GM18861 (cell line): ENCODE results near the gene MAST4.
A peak's percentile ranks its signal among the peaks of the same experiment; 100 is the strongest.

Experiments used
- ATAC-seq: cut with Tn5 transposase; IDR thresholded peaks from one replicate; pipeline ENCODE4 v1.9.1; 2021; ENCODE audit not compliant: unreplicated experiment

The MAST4 gene

DNA sequence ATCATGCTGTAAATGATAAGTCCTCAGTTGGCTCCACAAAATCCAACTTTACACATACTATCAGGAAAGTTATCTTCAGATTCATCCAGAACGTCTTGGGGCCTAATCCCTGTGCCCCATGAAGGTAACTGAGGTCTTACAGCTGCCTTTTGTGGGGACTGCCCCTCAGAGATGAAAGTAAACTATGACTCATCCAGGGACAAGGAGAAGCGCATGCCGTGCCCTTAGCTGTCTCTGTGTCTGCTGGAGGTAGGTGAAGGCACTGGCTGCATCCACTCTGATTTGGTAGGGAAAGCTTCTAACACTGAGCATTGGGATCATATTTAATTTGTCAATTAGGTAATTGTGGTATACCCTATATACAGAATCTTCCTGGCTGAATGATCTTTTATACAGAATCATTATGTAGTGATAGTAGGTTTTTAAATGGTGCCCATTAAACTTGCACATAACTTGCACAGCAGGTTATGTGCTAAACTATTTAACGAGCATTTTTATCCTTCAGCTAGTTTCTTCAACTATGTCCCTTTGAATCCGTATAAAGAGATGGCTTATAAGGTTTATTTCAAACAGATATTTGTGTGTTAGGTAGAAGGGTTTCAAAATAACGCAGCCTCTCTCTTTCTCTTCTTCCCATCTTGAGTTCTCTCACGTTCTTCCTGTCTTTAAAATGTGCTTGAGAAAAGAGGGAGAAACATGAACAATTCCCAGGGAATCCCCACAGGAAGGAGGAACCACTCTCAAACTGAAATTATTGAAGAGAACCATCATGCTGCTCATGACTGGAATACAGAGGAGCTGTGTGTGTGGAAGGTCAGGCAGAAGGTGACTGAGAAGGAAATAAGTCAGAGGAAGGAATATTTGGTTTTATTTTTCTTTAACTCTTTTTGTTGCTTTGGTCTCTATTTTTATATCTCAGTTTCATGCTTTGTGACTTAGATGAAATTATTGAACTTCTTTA, 349.5 kb downstream of the MAST4 start:
- peak; percentile 82 for ATAC-seq

DNA sequence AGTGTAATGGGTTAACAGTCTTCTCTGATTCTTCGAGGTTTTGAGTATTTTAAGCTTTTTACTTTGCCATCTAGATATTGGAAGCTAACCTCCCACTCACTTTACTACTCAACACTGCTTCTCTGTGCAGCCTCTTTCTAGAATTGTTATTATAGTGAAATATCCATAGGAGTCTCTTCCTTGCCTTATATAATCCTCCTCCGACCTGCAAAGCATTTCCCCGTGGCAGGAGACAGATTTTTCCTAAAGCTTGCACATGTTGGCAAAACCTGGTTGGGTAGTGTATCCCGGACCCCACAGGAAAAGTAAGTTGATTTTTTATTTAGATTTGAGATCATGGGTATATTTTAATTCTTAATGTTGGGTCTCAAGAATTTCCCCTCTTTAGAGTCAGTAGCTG, 351.3 kb downstream of the MAST4 start:
- ATAC-seq, result no peak

DNA sequence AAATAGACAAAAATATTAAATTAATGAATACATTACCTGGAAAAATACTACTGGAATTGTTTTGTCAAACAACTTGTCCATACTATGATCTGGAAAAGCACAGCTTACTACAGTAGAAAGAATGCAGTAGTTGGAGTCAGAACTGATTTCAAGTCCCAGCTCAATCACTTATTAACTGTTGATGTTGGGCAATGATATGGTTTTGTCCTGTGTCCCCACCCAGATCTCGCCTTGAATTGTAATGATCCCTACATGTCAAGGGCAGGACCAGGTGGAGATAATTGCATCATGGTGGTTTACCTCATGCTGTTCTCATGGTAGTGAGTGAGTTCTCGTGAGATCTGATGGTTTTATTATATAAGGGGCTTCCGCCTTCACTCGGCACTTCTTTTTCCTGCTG, 352.9 kb downstream of the MAST4 start:
- no peak for ATAC-seq

DNA sequence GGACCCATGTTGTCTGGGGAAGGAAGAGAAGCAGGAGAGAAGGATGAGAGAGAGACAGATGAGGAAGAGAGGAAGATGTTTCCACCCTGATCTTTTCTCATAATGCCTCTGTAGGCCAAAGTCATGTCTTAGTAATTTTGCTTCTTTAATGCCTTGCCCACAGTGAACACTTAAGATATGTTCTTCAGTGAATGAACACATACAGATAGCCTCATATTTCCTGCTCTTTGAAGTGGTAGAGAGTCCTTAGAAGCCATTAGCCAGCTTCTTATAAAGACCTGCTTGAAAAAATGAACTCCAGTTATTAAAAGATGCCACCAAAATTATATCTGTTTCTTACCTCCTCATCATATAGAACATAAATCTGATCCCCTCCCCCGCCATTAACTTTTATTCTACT, 356.0 kb downstream of the MAST4 start:
- ATAC-seq, result no peak

DNA sequence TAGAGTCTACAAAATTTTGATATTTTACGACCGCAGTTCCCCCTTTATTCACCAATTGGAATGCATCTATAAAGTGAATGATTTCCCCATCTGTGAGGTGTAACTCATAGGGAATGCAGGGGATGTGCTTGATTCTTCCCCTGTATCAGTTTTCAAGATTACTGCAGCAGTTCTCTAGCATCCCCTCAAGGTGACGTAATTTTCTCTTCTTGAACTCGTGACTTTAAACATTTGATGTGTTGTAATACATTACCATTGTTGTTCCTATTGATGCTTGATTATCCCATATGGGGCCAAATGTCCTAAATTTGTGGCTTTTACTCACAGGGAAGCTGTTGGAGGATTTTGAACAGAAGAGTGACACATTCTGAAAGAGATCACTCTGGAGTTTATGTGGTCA, 360.2 kb downstream of the MAST4 start:
- no peak for ATAC-seq

DNA sequence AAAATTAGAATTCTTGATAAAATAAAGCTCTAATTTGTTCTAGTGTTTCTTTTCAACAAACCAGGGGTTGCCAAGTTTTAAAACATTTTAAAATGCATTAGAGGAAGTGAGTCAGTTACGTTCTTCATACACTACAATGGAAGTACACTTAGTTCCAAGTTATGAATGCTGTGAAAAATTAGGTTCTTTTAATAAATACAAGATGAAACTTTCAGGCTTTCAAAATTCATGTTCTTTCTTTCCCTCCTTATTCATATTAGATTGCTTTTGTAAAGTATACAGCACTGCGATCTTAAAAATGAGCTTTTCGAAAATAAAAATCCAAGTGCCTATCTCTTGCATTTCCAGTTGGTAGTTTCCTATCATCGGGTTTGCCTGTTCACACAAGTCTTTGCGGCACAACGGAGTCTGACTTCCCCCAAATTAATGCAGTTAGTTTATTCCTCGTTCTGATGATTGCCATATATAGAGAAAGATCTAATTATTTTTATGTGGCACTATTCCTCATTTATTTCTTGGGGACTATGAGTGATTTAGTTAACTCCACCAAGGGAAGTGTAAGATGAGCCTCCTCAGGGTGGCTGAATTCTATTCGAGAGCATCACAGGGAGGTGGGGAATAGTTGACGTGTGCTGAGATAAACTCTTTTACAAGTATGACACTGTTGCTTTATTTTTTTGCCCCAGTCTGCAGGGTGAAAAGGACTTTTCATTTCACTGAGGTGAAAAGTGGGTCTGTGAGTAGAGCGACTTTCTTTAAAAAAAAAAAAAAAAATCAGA, 362.2 kb downstream of the MAST4 start:
- no peak for ATAC-seq

DNA sequence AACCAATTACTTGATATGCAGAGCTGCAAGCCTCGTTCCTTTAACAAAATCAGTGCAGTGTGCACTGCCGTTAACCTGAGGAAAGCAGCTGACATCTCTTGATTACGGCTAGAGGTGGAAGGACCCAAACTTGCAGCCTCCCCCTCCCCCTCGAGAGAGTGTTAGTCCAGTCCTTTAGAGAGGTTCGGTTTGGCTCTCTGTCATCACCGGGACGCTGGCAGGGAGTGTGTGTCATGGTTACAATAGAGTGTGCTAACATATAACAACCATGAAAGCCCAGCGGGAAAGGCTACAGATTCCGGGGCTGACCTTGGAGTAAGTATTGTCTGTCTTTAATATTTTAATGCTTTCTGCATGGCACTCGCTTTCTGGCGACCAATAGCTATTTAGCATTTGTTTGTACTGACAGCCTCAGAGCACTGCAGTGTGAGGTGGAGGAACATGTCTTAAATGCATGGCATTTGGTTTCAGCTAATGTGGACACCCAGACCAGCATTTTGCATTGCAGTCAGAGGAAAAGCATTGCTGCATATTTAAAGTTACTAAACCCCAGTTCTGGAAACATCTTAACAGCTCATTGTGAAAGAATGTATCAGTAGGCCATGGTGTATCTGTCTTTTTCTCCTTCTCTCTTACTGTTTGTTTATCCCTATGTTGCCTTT, 362.9 kb downstream of the MAST4 start:
- ATAC-seq, result no peak

DNA sequence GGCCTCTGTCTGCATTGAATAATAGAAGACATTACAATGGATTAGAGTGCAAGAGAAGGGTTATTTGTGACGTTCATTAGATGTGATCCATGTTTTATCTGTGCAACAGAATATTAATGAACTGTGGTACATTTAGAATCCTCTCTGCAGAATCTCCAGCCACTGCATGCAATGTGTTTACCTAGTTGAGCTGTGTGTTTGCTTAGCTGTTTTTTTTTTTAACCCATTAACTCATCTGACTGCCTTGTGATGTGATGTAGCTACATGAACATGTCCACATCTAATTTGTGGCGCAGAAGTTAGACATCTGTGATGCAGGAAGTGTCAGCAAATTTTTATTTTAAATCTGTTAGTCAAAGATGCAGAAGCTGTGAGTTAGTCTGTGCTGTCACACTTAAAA, 363.5 kb downstream of the MAST4 start:
- ATAC-seq, result no peak

DNA sequence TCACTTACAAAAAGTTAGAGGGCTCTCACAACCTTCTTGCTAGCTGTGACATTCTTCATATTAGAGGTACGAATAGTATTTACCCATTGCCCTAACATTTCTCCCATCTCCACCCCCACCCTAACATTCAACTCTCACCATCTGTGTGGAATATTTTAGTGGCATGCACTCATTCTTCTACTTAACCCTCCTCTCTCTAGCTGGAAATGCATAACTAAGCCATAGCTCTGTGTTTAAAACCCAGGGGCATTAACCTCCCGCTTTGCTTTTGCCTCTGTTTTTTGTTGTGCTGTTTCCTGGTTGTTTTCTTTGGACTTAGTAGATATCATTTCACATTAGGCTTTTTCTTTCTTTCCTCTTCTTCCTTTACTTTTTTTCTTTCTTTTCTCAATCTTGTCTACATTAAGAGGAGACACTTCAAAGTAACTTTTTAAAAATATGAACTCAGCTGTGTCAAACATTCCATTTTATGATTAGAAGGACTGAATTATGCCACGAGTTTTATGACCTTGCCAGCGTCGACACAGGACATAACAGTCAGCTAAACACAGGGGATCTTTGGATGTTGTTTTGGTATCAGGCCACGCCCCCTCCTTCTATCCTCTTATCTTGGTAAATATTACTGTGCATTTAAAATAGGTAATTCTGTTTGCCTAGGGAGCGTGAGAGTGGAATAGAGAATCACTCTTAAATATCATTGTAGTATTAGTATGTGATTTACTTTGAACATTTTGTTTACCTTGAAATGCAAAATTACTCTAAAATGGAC, 364.4 kb downstream of the MAST4 start:
- ATAC-seq, result no peak

DNA sequence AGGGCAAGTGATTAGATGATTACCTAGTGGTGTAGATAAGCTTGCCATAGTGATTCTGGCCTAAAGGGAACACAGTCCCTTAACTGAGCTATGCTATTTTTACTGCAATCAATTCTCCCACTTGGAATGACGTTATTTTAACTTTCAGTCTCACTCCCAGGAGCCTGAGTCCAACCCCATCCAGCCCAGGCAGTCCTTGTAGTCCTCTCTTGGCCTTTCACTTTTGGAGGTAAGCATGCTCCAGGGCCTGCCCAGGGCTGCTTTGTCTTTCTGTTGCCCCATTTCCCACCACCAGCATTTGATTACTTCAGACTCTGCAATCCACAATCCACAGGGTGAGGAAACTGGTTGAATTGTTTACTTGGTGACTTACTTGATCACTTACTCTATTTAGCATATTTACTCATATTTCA, 367.4 kb downstream of the MAST4 start:
- no peak for ATAC-seq

DNA sequence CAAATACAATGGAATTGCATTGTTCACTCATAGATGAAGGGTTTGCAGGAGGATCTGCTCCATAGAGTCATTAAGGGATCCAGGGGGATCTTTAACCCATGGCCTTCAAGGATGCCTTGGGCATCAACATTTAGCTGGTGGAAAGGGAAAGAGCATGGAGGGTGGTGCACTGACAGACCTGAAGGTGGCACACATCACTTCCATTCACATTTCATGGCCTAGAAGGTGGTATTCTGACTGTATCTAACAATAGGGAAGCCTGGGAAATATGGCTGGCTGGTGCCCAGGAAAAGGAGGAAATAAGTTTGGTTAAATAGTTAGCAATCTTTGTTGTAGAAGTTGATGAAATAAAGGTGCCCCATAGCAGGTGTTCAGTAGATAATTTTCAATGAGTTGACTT, 370.2 kb downstream of the MAST4 start:
- ATAC-seq, result no peak

DNA sequence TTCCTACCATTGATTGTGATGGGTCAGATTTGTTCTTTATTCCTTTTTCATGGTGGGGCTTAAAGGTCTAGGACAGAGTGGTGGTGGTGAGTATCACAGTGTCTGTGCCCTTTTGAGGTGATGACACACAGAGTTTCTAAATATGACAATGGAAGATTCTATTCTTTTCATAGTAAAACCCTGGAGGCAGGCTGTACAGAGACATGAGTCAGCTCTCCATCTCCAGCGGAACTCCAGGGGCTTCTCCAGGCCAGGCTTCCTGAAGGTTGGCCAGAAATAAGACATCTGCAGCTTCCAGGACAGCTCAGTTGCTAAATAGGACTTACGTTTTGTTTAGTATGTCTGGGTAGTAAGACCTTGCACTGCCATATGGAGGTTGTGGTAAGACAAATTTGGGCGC, 370.9 kb downstream of the MAST4 start:
- ATAC-seq, result no peak

DNA sequence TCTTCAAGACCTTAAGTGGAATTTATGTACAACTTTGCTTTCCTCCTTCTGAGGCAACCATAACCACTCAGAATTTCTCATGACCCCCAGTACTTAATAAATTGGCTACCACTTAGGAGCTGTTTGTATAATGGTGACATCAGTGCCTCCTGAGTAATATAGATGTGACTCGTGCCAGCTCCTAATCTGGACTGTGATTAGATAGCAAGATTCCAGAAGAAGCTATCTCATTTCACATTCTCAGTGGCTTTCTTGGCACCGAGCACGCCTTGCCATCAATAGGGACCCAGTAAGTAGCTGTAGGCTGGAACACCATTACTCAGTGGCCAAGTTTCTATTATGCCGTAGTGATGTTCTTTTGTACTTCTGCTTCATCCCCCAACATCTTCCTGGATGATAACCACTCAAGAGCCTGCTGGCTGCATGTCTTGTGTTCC, 371.7 kb downstream of the MAST4 start:
- no peak for ATAC-seq

DNA sequence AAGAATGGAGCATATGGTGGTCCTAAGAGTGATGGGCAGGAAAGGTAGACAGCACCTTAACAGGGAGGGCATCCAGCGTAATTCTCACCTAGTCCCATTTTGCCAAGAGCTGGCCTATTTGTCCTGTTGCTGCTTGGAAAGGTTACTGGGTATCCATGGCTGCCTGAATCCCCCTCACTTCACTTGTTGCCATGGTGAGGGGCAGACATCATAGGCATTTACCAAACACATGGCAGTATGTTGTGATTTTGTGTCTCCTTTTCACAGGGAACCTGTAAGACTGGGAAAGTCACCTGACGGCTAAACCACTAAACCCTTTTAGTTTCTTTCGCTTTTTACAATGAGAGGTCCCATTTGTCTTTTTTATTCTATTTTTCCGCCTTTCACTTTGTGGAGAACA, 373.3 kb downstream of the MAST4 start:
- ATAC-seq, result no peak

DNA sequence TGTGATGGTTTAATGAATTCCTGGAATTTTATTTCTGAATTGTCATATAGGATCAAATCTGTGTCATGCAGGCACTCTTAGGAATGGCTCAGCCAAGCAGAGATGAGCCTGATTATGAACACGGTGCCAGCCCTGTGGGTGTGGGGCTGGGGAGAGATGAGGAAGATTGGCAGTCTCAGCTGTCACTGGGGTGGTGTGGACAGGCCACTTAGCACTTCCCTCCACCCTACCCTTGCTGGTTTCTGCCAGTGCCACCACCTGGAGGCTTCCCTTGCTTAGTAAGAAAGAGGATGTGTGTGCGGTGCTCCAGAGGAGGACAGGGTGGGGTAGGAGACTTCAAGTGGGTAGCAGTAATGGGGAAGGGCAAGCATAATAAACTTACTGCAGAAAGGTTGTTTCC, 373.8 kb downstream of the MAST4 start:
- ATAC-seq, result no peak

DNA sequence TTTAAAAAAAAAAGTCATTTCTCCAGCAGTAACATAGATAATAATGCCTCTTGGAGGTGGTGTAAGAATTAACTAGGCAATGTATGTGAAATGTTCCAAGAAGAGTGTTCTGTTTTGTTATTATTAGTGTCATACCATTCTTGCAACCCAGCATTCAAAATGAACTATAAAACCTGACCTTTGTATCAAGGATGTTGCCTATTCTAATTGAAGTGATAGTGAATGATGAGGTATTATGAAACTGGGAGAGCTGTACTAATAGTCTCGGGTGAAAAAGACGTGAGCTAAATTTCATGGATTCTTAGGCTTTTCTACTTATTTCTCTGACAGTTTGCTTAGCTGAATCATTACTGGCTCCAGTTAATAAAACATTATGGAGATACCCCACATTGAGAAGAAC, 375.8 kb downstream of the MAST4 start:
- ATAC-seq, result no peak

DNA sequence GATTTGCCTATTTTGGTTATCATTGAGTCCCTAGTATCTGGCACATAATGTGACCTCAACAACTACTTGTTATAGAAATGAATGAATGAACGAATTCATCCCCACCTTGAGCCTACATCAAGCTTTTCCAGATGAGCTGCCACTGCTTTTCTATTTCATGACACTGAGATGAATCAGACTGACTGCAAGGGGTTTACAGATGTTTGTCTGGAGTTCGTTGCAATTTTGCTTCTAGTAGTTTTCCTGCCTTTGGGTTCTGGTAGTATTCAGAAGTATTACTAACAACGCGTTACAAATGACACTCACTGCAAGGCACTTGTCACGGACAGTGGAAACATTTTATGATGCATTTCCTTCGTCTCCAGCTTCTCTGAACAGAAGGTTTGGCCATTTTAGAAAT, 378.1 kb downstream of the MAST4 start:
- no peak for ATAC-seq

DNA sequence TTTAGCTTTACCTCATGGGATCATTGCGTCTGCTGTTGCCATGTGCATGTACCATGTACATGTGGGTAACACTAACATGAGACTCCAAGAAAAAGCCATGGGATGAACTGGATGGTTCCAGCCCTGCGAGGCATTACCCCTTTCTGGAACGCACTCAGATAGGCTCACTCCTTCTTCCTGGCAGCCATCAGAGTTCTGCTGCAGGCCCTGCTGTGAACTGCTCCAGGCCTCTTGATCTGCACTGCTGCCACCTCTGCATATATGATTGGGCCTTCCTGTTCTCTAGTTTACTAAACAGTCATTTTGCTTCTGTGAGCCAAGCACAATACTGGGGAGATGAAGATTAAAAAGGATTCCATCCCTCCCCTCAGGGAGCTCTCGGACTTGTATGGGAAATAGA, 379.9 kb downstream of the MAST4 start:
- no peak for ATAC-seq

DNA sequence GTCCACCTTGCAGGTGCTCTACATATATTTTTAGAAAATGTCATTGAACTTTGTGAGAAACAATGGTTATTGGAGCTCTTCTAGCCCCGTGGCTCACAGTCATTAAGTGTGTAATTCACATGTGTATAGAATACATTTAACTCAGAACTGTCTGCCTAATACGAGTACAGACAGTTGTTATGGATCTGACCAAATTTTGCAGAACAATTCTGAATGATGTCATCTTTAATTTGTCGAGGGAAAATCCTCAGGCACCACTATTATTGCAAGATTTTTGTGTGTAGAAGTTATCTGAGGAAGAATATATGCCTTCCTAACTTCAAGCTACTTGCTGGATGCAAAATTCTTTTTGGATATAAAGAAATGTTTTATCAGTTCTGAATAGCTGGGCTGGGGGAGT, 383.5 kb downstream of the MAST4 start:
- no peak for ATAC-seq

DNA sequence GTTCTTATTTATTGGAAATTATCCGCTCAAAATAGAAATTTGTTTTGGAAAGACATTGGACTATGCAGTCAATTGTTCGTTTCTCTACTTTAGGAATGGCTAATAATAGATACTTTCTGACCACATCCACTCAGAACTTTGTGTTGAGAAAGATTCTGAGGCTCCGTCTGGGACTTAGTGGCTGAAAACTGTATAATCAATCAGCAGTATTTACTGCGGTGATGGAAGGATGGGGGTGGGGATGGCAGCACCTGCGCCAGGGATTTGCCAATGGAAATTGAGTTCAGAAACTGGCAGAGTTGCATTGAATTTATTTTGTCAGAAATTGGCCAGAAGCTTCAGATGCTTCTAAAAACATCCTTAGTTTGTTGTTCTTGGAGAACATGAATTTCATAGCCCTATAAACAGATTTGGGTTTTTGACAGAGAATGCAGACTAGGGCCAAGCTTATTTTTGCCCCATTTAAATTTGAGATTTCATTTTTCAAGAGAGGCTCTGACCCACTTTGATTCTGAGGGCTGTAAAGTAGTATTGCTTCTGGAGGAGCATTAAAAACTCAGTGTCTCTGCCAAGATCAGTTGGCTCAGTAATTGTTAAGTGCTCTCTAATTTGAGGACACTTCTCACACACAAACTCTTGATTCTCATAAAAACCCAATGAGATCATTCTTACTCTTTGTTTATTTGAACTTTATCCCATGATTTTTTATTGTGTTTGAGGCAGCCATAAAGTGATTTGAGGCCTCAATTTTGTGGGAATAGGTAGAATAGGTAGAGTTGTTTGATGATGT, 385.3 kb downstream of the MAST4 start:
- ATAC-seq, result no peak
